GM19438 (cell line): Measurements from ENCODE around the gene ARHGAP18.
A peak's percentile ranks its signal among the peaks of the same experiment; 100 is the strongest.

Experiments
- ATAC-seq: cut with Tn5 transposase; IDR thresholded peaks from one replicate; pipeline ENCODE4 v1.9.1; 2021; ENCODE audit warnings: low read depth; ENCODE audit not compliant: unreplicated experiment

Gene ARHGAP18, protein sequence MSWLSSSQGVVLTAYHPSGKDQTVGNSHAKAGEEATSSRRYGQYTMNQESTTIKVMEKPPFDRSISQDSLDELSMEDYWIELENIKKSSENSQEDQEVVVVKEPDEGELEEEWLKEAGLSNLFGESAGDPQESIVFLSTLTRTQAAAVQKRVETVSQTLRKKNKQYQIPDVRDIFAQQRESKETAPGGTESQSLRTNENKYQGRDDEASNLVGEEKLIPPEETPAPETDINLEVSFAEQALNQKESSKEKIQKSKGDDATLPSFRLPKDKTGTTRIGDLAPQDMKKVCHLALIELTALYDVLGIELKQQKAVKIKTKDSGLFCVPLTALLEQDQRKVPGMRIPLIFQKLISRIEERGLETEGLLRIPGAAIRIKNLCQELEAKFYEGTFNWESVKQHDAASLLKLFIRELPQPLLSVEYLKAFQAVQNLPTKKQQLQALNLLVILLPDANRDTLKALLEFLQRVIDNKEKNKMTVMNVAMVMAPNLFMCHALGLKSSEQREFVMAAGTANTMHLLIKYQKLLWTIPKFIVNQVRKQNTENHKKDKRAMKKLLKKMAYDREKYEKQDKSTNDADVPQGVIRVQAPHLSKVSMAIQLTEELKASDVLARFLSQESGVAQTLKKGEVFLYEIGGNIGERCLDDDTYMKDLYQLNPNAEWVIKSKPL

DNA sequence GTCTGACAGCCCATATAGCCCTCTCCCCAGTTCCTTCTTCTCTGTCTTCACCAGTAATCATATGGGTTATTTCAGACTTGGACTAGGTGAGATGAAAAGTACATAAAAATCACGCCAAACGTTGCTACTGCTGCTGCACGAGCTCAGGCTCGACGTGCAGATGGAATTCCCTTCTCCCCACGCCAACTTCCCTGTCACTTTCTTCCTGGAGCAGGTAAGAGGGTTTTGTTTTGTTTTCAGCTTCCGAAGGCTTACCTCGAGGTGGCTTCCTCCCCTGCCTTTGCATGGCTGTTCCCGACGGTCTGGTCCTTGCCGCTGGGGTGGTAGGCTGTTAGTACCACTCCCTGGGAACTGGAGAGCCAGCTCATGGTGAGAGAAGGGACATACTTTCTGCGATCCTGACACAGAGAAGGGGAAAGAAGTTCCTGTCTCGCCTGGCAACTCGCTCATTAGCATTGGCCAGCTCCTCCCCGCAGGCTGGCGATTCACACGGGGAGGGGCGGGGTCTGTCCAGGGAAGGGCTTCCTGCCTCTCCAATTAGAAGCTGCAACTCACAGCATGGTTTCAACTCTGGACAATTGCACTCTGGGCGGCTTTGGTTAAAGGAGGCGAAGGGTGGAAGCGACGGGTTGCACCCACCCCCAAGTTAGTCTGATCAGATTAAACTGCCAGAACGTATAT, at the start of gene ARHGAP18:
Gene ARHGAP18 (minus strand): TSS at position 409 of the 681 bp plus-strand sequence. CDS start 41 bp downstream, at position 368.
- ATAC-seq, result peak; percentile 96

DNA sequence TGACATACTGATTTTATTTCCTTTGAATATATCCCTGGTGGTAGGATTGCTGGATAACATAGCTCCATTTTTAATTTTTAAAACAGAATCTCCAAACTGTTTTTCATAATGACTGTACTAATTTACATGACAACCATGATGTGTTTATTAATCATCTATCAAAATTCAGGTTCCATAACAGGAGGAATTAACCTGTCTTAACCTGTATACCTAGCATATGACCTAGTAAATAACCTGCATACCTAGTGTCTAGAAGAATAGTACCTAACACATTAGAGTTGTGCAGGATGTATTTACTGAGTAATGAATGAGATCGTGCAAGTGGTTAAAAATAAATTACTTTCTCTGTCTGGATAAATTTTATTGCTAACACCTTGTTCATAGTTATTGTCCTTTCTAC, 45.8 kb upstream of the ARHGAP18 start:
- no peak for ATAC-seq

DNA sequence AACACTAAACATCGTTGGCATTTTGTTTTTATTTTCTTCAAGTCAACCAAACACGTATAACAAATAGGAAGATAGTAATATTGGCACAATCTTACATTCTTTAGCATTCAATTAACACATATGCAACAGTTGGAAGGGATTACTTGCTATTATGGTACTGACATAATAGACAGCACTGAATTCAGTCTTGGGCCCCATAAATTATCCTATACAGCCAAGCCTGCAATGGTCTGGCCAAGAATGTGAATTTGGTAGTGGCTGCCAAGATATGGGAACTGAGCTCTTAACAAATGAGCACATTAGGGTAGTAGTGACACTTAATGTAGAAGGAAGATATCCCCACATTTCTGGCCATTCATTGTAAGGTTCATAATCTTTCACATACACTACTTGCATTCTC, 44.8 kb upstream of the ARHGAP18 start:
- no peak for ATAC-seq

DNA sequence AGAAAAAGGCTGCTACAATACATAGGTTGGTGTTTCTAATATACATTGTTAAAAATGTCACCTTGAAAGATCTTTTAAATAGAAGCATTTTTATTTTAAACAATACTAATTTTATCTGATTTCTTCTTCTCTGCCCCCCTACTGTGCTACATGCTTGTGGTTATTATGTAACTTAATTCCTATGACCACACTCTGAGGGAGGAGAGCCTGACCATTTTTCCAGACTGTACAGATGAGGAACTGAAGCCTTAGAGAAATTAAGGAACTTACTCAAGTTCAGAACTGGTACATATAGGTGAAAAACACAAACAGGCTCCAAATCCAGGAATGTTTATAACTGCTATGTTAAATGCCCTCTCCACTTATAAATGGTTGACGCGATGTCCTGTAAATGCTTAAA, 43.4 kb upstream of the ARHGAP18 start:
- ATAC-seq, result no peak

DNA sequence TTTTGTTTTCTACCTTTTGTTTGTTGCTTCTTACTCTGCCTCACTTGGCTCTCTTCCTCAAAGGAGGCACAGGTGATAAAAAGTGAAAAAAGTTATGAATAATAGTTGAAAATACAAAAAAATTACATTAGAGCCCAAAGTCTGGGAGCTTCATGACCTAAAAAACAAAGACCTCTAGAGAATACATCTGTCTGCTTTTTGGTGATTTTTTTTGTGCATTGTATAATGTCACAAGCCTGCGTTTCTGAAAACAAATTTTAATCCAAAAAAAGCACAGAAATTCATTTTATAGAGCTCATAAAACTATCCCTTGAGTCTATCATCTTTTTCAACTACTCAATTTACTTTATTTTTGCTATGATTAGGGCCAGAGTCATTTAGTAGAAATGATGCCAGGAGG, 41.4 kb upstream of the ARHGAP18 start:
- no peak for ATAC-seq

DNA sequence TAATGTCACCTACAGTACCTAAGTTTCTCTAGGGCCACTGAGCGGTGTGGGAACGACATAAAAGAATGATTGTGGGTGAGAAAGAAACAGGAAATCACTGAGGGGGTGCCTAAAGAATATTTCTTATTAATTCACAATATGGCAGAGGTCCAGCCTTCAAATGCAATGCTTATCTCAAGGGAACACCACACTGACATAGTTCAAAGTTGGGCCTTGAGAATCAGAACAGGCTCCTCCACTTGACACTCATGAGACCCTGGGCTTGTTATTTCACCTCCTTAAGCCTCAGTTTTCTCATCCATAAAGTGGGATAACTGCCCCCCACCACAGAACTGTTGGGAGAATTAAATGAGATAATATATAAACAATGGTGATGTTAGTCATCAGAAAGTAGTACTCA, 40.4 kb upstream of the ARHGAP18 start:
- no peak for ATAC-seq

DNA sequence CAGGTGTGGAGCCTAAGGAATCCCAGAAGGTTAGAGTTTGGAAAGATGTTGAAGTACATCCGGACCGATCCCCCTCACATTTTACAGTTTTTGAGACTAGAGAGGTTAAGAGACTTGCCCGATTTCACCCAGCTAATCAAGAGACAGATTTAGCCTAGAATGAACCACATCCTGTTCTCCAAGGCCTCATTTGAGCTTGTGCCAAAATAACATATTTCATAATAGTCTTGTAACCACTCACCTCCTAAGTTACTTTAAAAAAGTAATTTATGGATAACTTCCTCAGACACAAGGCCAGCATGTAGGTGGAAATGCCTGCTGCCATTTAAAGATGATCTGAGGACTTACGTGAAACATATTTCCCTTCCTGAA, 39.8 kb upstream of the ARHGAP18 start:
- ATAC-seq, result peak; percentile 52

DNA sequence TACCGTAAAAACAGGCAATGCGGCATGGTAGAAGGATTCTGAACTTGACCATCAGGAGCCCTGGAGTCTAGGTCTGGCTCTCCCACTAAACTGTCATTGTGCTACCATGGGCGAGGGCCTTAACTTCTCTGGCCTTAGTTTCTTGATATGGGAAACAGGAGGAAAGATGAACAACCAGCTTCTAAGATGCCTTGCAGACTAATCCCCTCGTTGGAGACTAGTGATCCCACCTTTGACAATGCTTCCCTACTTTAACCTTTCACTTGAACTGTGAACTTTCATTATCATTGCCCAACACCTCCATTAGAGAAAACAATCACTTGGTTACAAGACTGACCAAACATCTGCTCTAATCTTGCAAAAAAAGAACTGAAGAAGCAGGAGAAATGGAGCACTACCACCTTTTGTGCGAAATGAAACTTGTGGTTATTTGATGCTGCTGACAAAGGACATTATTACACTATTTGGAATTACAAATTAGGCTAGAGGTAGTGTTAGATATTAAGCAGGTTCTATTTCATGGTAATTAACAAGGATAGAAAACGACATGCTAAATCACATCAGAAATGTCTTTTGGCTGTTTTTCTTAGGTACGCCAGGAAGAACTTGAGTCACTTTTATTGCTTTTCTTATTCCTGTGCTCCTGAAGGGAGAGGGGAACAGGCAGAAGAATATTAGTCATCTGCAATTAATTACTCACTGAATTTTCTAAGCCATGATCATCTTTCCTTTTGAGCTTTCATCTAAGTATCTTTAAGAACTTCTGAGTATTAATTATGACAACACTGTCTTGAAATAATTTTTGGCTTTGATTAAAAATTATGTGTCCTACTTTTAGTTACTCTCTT, 39.1 kb upstream of the ARHGAP18 start:
- ATAC-seq, result no peak

DNA sequence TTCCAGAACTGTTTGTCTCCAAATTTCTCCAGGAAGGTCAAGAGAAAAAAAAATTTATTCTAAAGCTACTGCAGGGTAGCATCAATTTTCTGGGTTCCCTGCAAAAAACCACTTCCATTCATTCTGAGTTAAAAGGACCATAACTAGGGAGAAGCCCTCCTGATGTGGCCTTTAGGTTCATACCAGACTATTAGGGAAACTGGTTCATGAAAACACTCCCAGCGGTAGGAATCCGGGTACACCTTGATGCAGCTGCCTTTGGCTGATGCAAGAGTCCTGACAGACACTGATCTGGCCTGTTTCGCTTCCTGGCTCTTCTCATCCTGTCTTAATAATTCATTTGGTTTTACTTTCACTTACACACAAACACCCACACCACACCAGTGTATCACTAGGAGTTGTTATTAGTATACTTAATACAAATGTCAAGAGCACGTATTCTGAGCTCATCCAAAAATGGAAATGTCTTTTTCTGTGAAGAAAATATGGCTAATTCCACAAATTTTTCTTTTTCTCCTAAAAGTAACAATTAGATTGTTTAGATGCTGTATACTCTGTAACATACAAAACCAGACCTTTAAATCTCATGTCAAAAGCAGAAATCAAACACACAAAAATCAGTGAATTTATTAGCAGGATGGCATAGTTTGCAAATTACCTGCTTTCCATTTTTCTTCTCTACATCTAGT, 38.4 kb upstream of the ARHGAP18 start:
- peak; percentile 81 for ATAC-seq

DNA sequence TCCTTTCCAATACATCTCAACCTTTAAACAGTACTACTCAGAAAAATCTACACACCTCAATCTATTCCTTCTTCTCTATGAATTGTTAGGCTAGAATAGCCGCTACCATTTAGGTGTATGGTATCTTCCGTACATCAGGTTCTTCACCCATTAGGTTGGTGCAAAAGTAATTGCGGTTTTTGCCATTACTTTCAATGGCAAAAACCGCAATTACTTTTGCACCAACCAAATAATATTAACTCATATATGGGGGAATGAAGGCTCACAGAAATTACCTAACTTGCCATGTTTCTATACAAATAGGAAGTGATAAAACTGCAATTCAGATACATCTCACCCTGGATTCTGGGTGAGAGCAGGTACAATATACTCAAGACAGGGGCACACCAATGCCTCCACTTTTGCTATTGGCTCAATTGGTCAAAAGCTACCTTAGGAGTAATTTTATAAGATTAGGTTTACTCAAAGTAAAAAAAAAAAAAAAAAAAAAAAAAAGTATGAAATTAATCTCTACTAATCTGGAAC, 37.7 kb upstream of the ARHGAP18 start:
- ATAC-seq, result no peak

DNA sequence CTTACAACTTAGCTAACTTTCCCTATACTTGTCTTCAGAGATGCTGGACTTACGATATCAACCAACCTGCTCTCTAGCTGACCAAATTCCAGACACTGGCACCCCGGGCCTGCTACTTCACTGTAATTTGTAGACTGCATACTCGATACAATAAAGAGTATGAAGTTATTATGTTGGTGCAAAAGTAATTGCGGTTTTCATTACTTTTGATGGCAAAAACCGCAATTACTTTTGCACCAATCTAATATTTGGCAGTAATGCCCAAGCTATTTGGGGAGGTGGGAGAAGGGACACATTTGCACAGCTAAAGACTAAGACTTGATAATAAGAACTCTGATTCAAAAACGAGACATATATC, 34.9 kb upstream of the ARHGAP18 start:
- no peak for ATAC-seq

DNA sequence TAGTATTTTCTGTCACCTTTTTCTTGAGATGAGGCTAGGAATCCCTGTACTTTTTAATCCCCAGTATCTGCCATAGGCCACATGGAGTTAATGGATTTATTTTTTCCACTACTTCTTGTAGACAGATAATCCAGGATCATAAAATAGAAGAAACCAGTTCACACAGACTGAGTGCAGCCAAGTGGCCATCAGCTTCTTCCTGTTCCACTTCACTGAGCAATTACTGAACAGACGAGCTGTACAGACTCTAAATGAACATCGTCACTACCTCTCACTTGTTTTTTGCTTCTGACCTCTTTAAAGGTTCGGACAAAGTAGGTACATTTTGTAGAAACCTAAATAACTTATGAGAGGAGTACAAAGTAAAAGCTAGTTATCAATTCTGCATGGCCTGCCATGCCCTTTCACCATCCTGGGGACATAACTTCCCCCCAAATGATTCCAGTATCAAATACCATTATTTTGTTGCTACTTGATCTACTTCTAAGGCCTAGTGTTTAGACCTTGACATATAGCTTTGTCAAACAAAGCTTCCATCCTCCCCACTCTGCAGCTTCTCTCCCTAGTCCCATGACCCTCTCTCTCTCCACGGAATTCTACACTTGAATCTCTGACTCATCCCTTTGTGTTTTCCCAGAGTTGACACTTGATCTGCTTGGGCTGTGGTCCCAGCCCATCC, 34.4 kb upstream of the ARHGAP18 start:
- no peak for ATAC-seq

DNA sequence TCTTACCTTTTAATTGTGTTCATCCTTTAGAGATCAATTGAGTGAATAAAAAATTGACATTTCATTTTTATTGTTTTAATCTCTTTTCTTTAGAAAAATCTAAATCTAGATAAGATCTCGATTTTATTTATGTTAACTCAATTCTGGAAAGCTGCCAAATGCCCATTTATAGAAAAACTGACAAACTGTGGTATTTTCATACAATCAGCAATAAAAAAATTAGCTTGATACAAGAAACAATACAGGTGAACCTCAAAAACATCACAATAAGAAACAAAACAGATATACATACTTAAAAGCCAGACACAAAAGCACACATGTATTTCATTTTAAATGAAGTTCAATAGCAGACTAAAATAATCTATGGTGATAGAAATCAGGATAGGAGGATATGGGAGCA, 30.0 kb upstream of the ARHGAP18 start:
- no peak for ATAC-seq

DNA sequence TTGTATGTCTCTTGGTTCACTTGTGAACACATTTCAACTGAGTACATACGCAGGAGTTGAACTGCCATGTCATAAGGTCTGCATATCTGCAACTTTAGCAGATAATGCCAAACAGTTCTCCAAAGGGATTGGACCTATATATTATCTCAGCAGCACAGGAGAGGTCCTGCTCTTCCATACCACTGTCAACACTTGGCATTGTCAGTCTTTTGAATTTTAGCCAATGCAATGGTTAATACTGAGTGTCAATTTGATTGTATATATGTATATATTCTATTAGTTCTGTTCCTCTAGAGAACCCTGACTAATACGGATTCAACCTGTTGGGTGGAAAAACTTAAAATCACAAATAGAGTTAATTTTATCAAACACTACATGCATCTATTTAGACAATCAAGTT, 26.1 kb upstream of the ARHGAP18 start:
- no peak for ATAC-seq

DNA sequence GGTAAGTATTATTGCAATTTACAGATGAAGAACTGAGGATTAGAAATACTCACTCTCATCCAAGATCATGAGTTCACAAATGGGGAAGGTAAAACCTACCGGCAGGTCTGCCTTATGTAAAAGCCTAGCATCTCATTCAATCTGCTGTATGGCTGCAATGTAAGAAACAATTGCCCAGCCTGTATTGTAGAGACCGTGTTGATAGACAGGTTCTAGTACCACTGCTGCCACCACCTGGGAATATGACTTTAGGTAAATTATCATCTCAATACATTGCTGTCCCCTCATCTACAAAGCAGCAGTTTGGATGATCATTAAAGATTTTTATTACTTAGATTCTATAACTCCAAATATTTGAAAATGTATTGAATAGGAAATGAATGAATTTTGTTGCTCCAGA, 23.3 kb upstream of the ARHGAP18 start:
- ATAC-seq, result no peak

DNA sequence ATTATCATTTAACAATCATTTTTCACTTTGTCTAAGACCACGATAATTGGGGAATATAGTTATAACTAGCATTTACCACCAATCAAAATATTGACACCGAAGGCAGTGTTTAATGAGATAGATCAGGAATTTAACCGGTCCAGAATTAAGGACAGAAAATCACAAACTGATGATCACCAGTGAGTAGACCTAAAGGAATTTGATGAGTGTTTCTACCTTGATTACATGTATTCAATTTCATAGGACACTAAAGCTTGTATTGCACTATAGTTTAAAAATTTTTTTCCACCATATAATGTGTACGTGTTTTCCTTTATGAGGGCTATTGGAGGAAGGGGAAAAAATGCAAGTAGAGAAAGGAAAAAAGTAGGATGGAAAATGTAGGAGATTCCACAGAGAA, 22.6 kb upstream of the ARHGAP18 start:
- no peak for ATAC-seq

DNA sequence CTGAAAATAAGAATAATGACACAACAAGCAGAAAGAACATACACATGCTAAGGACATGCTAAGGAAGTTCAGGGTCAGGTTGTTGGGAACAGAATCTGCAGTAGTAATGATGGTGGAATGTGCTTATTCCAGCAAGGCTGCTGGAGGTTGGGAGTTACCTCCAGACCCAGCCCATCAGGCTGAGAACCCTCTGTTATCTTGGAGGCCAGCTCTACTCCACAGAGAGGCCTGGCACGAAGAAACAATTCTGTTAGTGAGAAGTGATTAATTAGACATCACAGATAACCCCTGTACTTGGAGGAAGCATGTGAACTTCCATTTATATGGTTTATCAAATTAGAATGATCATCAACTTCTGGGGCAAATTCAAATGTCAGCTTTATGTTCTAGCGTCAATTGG, 22.1 kb upstream of the ARHGAP18 start:
- ATAC-seq, result no peak

DNA sequence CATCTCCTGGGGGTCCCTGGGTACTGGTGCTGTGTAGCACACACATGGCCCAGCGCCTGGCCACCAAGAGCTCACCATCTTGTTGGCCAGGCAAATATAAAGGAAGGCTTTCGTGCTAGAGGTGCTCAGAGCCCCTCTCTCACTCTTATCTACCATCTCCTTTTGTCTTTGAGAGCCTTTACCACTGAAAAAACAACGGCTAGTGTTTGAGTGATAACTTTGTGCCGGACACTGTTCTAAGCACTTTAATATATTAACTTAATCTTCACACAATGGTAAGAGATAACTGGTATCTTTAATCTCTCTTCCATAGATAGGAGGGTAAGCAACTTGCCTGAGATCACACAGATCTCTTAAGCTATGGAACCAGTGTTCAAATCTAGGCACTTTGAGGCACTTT, 21.5 kb upstream of the ARHGAP18 start:
- no peak for ATAC-seq

DNA sequence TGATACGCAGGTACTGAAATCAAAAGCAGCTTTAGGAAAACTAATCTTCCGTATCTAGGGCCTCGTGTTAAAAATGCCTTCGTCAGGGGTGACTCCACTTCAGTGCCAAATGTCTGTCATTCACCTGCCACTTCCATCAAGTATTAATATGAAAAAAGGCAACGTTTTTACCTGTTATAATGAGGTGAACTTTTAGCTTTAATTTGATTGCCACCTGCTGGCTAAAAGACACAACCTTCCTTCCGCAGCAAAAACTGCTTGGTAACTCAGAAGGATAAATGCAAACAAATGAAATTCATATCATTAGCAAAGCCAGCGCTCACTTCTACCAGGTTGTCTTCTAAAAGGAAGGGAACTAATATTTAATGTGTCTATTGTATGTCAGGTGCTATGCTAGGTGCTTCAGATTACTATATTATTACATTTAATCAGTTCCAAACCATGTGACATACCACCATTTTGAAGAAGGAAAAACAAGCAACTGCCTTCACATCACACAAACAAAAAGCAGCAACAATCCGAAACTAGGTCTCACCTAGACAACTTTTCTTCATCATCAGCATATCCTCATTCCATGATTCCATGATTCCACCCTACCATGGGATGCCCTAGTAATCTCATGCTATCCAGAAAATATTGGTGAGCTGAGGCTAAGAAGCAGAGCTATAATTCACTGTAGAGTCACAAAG, 20.6 kb upstream of the ARHGAP18 start:
- ATAC-seq, result no peak
